SK-N-SH (cell line): ENCODE data around the gene AUTS2. TPM values are rescaled to one million over a fixed set of nuclear protein-coding genes. Genes with fewer than 3 reads are reported as not detected.

Experiments used
- CTCF ChIA-PET: fragments of 300-600, 350-600 bp; formaldehyde crosslinking; extraction: SDS; loops from one replicate; lab custom pipeline; 2021; lab: Yijun Ruan, JAX
- POLR2A ChIA-PET: fragments of 350-600 bp; sonication (Branson Sonifier 250); formaldehyde crosslinking; extraction: SDS; loops from one replicate; lab custom pipeline; 2020; ENCODE audit warnings: antibody characterized with exemption, inconsistent platforms; lab: Yijun Ruan, JAX
- DNase-seq: peaks from one replicate; pipeline ENCODE4 v3.0.0; 2012
- H2AFZ ChIP-seq: fragments of 200-600 bp; sonication (generic); 2 replicates; pipeline ENCODE4 v1.8.1; 2016; ENCODE audit warnings: antibody characterized with exemption, mild to moderate bottlenecking, low read depth
- H3F3A ChIP-seq: fragments of 200-600 bp; sonication (generic); replicated peaks from 2 replicates; pipeline ENCODE3; 2016; ENCODE audit warnings: antibody characterized with exemption, mild to moderate bottlenecking; ENCODE audit not compliant: insufficient read depth
- H3K27ac ChIP-seq, 2 experiments: fragments of 200-500 bp in 1 of 2; fragments of 200-600 bp in 1 of 2; sonication (Bioruptor generic) in 1 of 2; sonication (generic), shearing (Covaris generic) in 1 of 2; 2 replicates each; pipeline versions ENCODE4 v1.5.1 to v1.6.1; 2014 to 2016; ENCODE audit warnings: low read depth in 2 of 2, inconsistent platforms in 1 of 2, low read length in 1 of 2, mild to moderate bottlenecking in 1 of 2, mixed read lengths in 1 of 2
- H3K27me3 ChIP-seq: fragments of 200-600 bp; sonication (generic), shearing (Covaris generic); 2 replicates; pipeline ENCODE4 v1.6.1; 2016; ENCODE audit warnings: mixed run types; ENCODE audit not compliant: insufficient read depth
- H3K36me3 ChIP-seq, 2 experiments: fragments of 200-500 bp in 1 of 2; fragments of 200-600 bp in 1 of 2; sonication (Bioruptor generic) in 1 of 2; sonication (generic) in 1 of 2; replicated peaks in 1 of 2; 2 replicates each; pipeline versions ENCODE3 to v1.5.1; 2014 to 2016; ENCODE audit warnings: low read length in 1 of 2, mild to moderate bottlenecking in 1 of 2; ENCODE audit not compliant: insufficient read depth in 2 of 2, control insufficient read depth in 1 of 2
- H3K4me1 ChIP-seq, 2 experiments: fragments of 200-500 bp in 1 of 2; fragments of 200-600 bp in 1 of 2; sonication (Bioruptor generic) in 1 of 2; sonication (generic), shearing (Covaris generic) in 1 of 2; 2 replicates each; pipeline versions ENCODE4 v1.5.1 to v1.6.1; 2014 to 2016; ENCODE audit warnings: low read depth in 1 of 2, low read length in 1 of 2, mixed run types in 1 of 2; ENCODE audit not compliant: insufficient read depth in 2 of 2, control insufficient read depth in 1 of 2
- H3K4me2 ChIP-seq: fragments of 200-600 bp; sonication (generic), shearing (Covaris generic); 2 replicates; pipeline ENCODE4 v1.6.1; 2017; ENCODE audit warnings: mixed run types
- H3K4me3 ChIP-seq, 2 experiments: fragments of 200-500 bp in 1 of 2; fragments of 200-600 bp in 1 of 2; sonication (Bioruptor generic) in 1 of 2; sonication (generic), shearing (Covaris generic) in 1 of 2; 2 replicates each; pipeline versions ENCODE4 v1.5.1 to v1.8.1; 2014 to 2016; ENCODE audit warnings: low read depth in 2 of 2, inconsistent platforms in 1 of 2, low read length in 1 of 2, mild to moderate bottlenecking in 1 of 2, mixed read lengths in 1 of 2, moderate library complexity in 1 of 2
- H3K79me2 ChIP-seq: fragments of 200-600 bp; sonication (generic); 2 replicates; pipeline ENCODE4 v1.8.1; 2017; ENCODE audit warnings: mild to moderate bottlenecking; ENCODE audit not compliant: insufficient read depth
- H3K9ac ChIP-seq: fragments of 200-600 bp; sonication (generic); 2 replicates; pipeline ENCODE4 v1.6.1; 2017; ENCODE audit warnings: mixed run types
- H3K9me2 ChIP-seq: fragments of 200-600 bp; sonication (generic); 2 replicates; pipeline ENCODE4 v1.6.1; 2017; ENCODE audit warnings: mixed run types
- H3K9me3 ChIP-seq: fragments of 200-600 bp; sonication (generic); 2 replicates; pipeline ENCODE4 v1.6.1; 2017; ENCODE audit warnings: mixed run types, mild to moderate bottlenecking, moderate library complexity
- H4K20me1 ChIP-seq: fragments of 200-600 bp; sonication (generic); 2 replicates; pipeline ENCODE4 v1.6.1; 2017; ENCODE audit warnings: mild to moderate bottlenecking, mixed run types; ENCODE audit not compliant: insufficient read depth
- CHD2 ChIP-seq: fragments of 150-350 bp; IDR thresholded peaks from 2 replicates; pipeline ENCODE4 v1.6.1; 2018; ENCODE audit warnings: low read length; ENCODE audit not compliant: partially characterized antibody
- ELF1 ChIP-seq: IDR thresholded peaks from 2 replicates; pipeline ENCODE4 v1.4.0; 2012
- EP300 ChIP-seq, 2 experiments: IDR thresholded peaks; 2 replicates each; pipeline versions ENCODE4 v1.4.0 to v1.6.1; 2012; ENCODE audit warnings: borderline replicate concordance in 1 of 2, low read depth in 1 of 2, low read length in 1 of 2
- FOSL2 ChIP-seq: IDR thresholded peaks from 2 replicates; pipeline ENCODE4 v1.4.0; 2012; ENCODE audit warnings: low read depth, mild to moderate bottlenecking, moderate library complexity, borderline replicate concordance
- JUND ChIP-seq: IDR thresholded peaks from 2 replicates; pipeline ENCODE4 v1.4.0; 2012
- MAX ChIP-seq: IDR thresholded peaks from 2 replicates; pipeline ENCODE4 v1.4.0; 2012; ENCODE audit warnings: low read depth
- MEF2A ChIP-seq: IDR thresholded peaks from 2 replicates; pipeline ENCODE4 v1.4.0; 2012; ENCODE audit warnings: low read depth, borderline replicate concordance
- MXI1 ChIP-seq: IDR thresholded peaks from 2 replicates; pipeline ENCODE4 v1.6.1; 2012; ENCODE audit warnings: mild to moderate bottlenecking, low read depth, low read length, improper control_type of control experiment
- NFIC ChIP-seq: IDR thresholded peaks from 2 replicates; pipeline ENCODE4 v1.4.0; 2012; ENCODE audit warnings: borderline replicate concordance
- SMC3 ChIP-seq: IDR thresholded peaks from 2 replicates; pipeline ENCODE4 v1.6.1; 2012; ENCODE audit warnings: low read depth, low read length, improper control_type of control experiment
- TCF12 ChIP-seq: IDR thresholded peaks from 2 replicates; pipeline ENCODE4 v1.4.0; 2012
- TEAD4 ChIP-seq: IDR thresholded peaks from 2 replicates; pipeline ENCODE4 v1.4.0; 2012; ENCODE audit warnings: mild to moderate bottlenecking, borderline replicate concordance; ENCODE audit not compliant: insufficient read depth
- USF1 ChIP-seq: IDR thresholded peaks from 2 replicates; pipeline ENCODE4 v1.4.0; 2012; ENCODE audit warnings: low read depth, borderline replicate concordance
- USF2 ChIP-seq: fragments of 150-350 bp; IDR thresholded peaks from 2 replicates; pipeline ENCODE4 v1.6.1; 2017; ENCODE audit warnings: antibody characterized with exemption, low read length, low read depth, borderline replicate concordance
- YY1 ChIP-seq: IDR thresholded peaks from 2 replicates; pipeline ENCODE4 v1.4.0; 2012; ENCODE audit warnings: low read depth, mild to moderate bottlenecking
- WGBS: methylation state at CpG from one replicate; pipeline ENCODE4 v1.1.6; 2017; ENCODE audit warnings: low lambda C conversion rate; 5-methylcytosine and 5-hydroxymethylcytosine counted together
- polyA plus RNA-seq, 3 experiments: library from polyadenylated mRNA; depleted of rRNA; stranded (reverse); fragments of >200 nt; gene quantifications; 2 replicates each; pipeline ENCODE4 v1.2.3, GENCODE V29; 2012

The AUTS2 gene
- polyA plus RNA-seq, 1 of the 3 experiments (the other 2 are of a cell fraction) = 15.6 TPM

GRCh38 chr7:70346844-70347462 lies 748.7 kb downstream of the AUTS2 start:
- TF ChIP-seq MAX (no peak), JUND (no peak), YY1 (no peak), EP300 (IDR thresholded peaks at IDR 0.05; ENCODE audit: borderline replicate concordance in 1 of 2, low read depth in 1 of 2, low read length in 1 of 2) (no peak), CHD2 (no peak), MXI1 (no peak), FOSL2 (no peak), USF1 (no peak), SMC3 (no peak), NFIC (no peak), USF2 (no peak), TCF12 (no peak), MEF2A (no peak)
- TF ChIP-seq, all 33 proteins: peak for 0
- Histone ChIP-seq H3K36me3 (no peaks in the 10 kb centered on the region), H3K9me2 (no peaks in the 10 kb centered on the region), H3K79me2 (no peaks in the 10 kb centered on the region), H3F3A (no peaks in the 10 kb centered on the region), H2AFZ (no peak overlapping the region), H3K27ac (no peak overlapping the region), H3K9me3 (no peaks in the 10 kb centered on the region), H3K4me2 (no peak overlapping the region), H3K4me1 (peaks cover 0 to 5% of the 10 kb centered on the region in 2 experiments; a peak in 1 of 4 replicates), H3K27me3 (no peaks in the 10 kb centered on the region), H3K4me3 (no peak overlapping the region), H4K20me1 (no peaks in the 10 kb centered on the region), H3K9ac (no peak overlapping the region)
- 80% methylated on average over 5 of the region's 5 CpGs for WGBS
- CTCF ChIA-PET = interaction anchor here (1.2 kb wide), 1 partner anchor 26 kb away, joined by 3 read pairs; no protein-coding TSS in a partner anchor
- POLR2A ChIA-PET = no interaction called here
- DNase-seq = no peak

GRCh38 chr7:70347463-70348254 lies 749.4 kb downstream of the AUTS2 start:
- Histone ChIP-seq H3K36me3 (no peaks in the 10 kb centered on the region), H3K4me1 (peaks cover 0 to 5% of the 10 kb centered on the region in 2 experiments; a peak in 2 of 4 replicates), H4K20me1 (no peaks in the 10 kb centered on the region), H3F3A (no peaks in the 10 kb centered on the region), H3K4me2 (no peak overlapping the region), H3K4me3 (no peak overlapping the region), H3K9ac (no peak overlapping the region), H2AFZ (no peak overlapping the region)
- POLR2A ChIA-PET = no interaction called here
- WGBS = 88% methylated on average over 3 of the region's 3 CpGs
- TF ChIP-seq MXI1 (no peak), ELF1 (no peak), CHD2 (no peak), TEAD4 (no peak), TCF12 (no peak)
- TF ChIP-seq, all 33 proteins: peak for 0
- no peaks in the 10 kb centered on the region for H3K9me2 ChIP-seq
- no peak overlapping the region for H3K27ac ChIP-seq
- no peak for DNase-seq
- no peaks in the 10 kb centered on the region for H3K9me3 ChIP-seq
- CTCF ChIA-PET = no interaction called here
- no peaks in the 10 kb centered on the region for H3K79me2 ChIP-seq
- no peaks in the 10 kb centered on the region for H3K27me3 ChIP-seq
